Upper lobe of right lung (tissue), 1 donor: ENCODE measurements around the gene MYOCD. TPM values are rescaled to one million over a fixed set of nuclear protein-coding genes. Genes with fewer than 3 reads are reported as not detected.

ENCODE experiments used
- ATAC-seq: fragments of 200-7000 bp; cut with Tn5 transposase; one replicate; pipeline ENCODE4 v1.9.1; 2020; ENCODE audit warnings: mild to moderate bottlenecking, moderate library complexity
- DNase-seq: peaks from one replicate; pipeline ENCODE4 v3.0.0-alpha.2; 2020
- H3K27ac ChIP-seq: fragments of 200-600 bp; one replicate; pipeline ENCODE4 v1.8.0; 2022
- H3K27me3 ChIP-seq: fragments of 200-600 bp; one replicate; pipeline ENCODE4 v1.8.0; 2022; ENCODE audit warnings: mild to moderate bottlenecking
- H3K36me3 ChIP-seq: fragments of 200-600 bp; one replicate; pipeline ENCODE4 v1.8.0; 2022
- H3K4me1 ChIP-seq: fragments of 200-600 bp; one replicate; pipeline ENCODE4 v1.8.0; 2022
- H3K4me3 ChIP-seq: fragments of 200-600 bp; one replicate; pipeline ENCODE4 v1.8.0; 2022; ENCODE audit warnings: mild to moderate bottlenecking
- H3K9me3 ChIP-seq: fragments of 200-600 bp; one replicate; pipeline ENCODE4 v1.8.0; 2022
- CTCF ChIP-seq: fragments of 200-600 bp; IDR thresholded peaks from one replicate; pipeline ENCODE4 v1.8.0; 2022; ENCODE audit warnings: antibody characterized with exemption
- intact Hi-C: fragments of 100-400 bp; cut with DNase I; formaldehyde crosslinking; loops from one replicate; pipeline ENCODE4 v1.11.0; 2022
- total RNA-seq: library from RNA; stranded (reverse); fragmentation: NEBNext Ultra II Directional; extraction: Animal tissue kit (Norgen Biotek cat#: 25700); gene quantifications from one replicate; pipeline ENCODE4 v1.2.1, GENCODE V29; 2021
- donor health status: DM: no; HTN: yes; CAD: no; lungs with severe emphysema.

Gene MYOCD
- total RNA-seq, 1 donor from 2014 or later, result 4.1 TPM

- Histone ChIP-seq H3K36me3 (no peaks in the 10 kb centered on the region), H3K4me3 (no peak overlapping the region), H3K27ac (no peak overlapping the region), H3K27me3 (peaks cover 49% of the 10 kb centered on the region), H3K9me3 (no peaks in the 10 kb centered on the region), H3K4me1 (no peaks in the 10 kb centered on the region)
- DNase-seq (no peak), ATAC-seq (no peak)
- no peak for TF ChIP-seq CTCF
- intact Hi-C loops, result no loop called here
These were observed 1.4 kb upstream of the MYOCD start for GRCh38 chr17:12664252-12664651.

- no peaks in the 10 kb centered on the region for H3K9me3 ChIP-seq
- peak overlapping the region; percentile 6 for H3K27ac ChIP-seq
- intact Hi-C loops, result no loop called here
- H3K36me3 ChIP-seq, result no peaks in the 10 kb centered on the region
- no peak for TF ChIP-seq CTCF
- H3K27me3 ChIP-seq, result peaks cover 49% of the 10 kb centered on the region
- peak overlapping the region; percentile 51 for H3K4me3 ChIP-seq
- no peaks in the 10 kb centered on the region for H3K4me1 ChIP-seq
- DNase-seq, result no peak
- ATAC-seq, result no peak
These were observed 812 bp upstream of the MYOCD start for GRCh38 chr17:12664894-12665262.

GRCh38 chr17:12666718-12667117 lies 1.0 kb downstream of the MYOCD start:
- no peak overlapping the region for H3K4me3 ChIP-seq
- intact Hi-C loops, result no loop called here
- no peak for ATAC-seq
- no peak overlapping the region for H3K27ac ChIP-seq
- no peaks in the 10 kb centered on the region for H3K9me3 ChIP-seq
- no peaks in the 10 kb centered on the region for H3K36me3 ChIP-seq
- TF ChIP-seq CTCF, result no peak
- no peaks in the 10 kb centered on the region for H3K4me1 ChIP-seq
- H3K27me3 ChIP-seq, result peaks cover 48% of the 10 kb centered on the region
- DNase-seq, result no peak

GRCh38 chr17:12667299-12667958 lies 1.7 kb downstream of the MYOCD start:
- Histone ChIP-seq H3K36me3 (no peaks in the 10 kb centered on the region), H3K27me3 (peaks cover 41% of the 10 kb centered on the region), H3K9me3 (no peaks in the 10 kb centered on the region), H3K27ac (no peak overlapping the region), H3K4me3 (no peak overlapping the region), H3K4me1 (no peaks in the 10 kb centered on the region)
- TF ChIP-seq CTCF, result peak; percentile 25
- intact Hi-C loops, result no loop called here
- ATAC-seq (peak; percentile 37), DNase-seq (no peak)

- Histone ChIP-seq H3K27ac (no peak overlapping the region), H3K27me3 (peaks cover 1% of the 10 kb centered on the region), H3K9me3 (no peaks in the 10 kb centered on the region), H3K36me3 (no peaks in the 10 kb centered on the region), H3K4me1 (no peaks in the 10 kb centered on the region), H3K4me3 (no peak overlapping the region)
- no peak for TF ChIP-seq CTCF
- intact Hi-C loops, result no loop called here
- DNase-seq, result no peak
- no peak for ATAC-seq
These were observed 6.2 kb downstream of the MYOCD start for GRCh38 chr17:12671906-12672305.

GRCh38 chr17:12672947-12673346 lies 7.3 kb downstream of the MYOCD start:
- H3K36me3 ChIP-seq, result no peaks in the 10 kb centered on the region
- intact Hi-C loops, result no loop called here
- TF ChIP-seq CTCF, result no peak
- ATAC-seq (no peak), DNase-seq (no peak)
- H3K9me3 ChIP-seq, result no peaks in the 10 kb centered on the region
- H3K4me1 ChIP-seq, result no peaks in the 10 kb centered on the region
- H3K4me3 ChIP-seq, result no peak overlapping the region
- no peaks in the 10 kb centered on the region for H3K27me3 ChIP-seq
- H3K27ac ChIP-seq, result no peak overlapping the region
